ENCODE results near the gene SYP. TPM values are rescaled to one million over a fixed set of nuclear protein-coding genes. Genes with fewer than 3 reads are reported as not detected.

The SYP gene
- total and polyA plus RNA-seq, 9 of the 15 experiments (the other 6 are each of a cell fraction or from before 2014, with no cell fraction given), result 0.48 to 5.1 (median 2.6) TPM

GRCh38 chrX:49167740-49168108 lies 32.3 kb downstream of the SYP start (continued):
- no peak for TF ChIP-seq ZNF592 (IDR thresholded peaks at IDR 0.05)
- no peak for TF ChIP-seq SMARCE1 (IDR thresholded peaks at IDR 0.05)
- TF ChIP-seq KLF10 (CRISPR knock-in tag; IDR thresholded peaks at IDR 0.05), result no peak
- no peak for TF ChIP-seq ILF3 (IDR thresholded peaks at IDR 0.05; ENCODE audit: borderline replicate concordance)
- TF ChIP-seq ZNF318 (IDR thresholded peaks at IDR 0.05; ENCODE audit: borderline replicate concordance in 1 of 2, low read depth in 1 of 2), result no peak
- peak; percentile 90 for TF ChIP-seq RBM25 (IDR thresholded peaks at IDR 0.05; ENCODE audit: low read depth, low read length, severe bottlenecking)
- TF ChIP-seq MAX (CRISPR knock-in tag; IDR thresholded peaks at IDR 0.05), result no peak
- no peak for TF ChIP-seq ZNF583 (CRISPR knock-in tag; IDR thresholded peaks at IDR 0.05)
- TF ChIP-seq ETS2 (tag; IDR thresholded peaks at IDR 0.05; ENCODE audit: borderline replicate concordance, poor library complexity, severe bottlenecking), result no peak
- no peak for TF ChIP-seq ZBTB43 (CRISPR knock-in tag; IDR thresholded peaks at IDR 0.05)
- no peak for TF ChIP-seq ZC3H4 (CRISPR knock-in tag; IDR thresholded peaks at IDR 0.05; ENCODE audit: borderline replicate concordance)
- TF ChIP-seq SMARCA5 (IDR thresholded peaks at IDR 0.05), result 0 out of 2 replicates have a peak, but pooled peaks have one; percentile 54
